PC-9 (cell line): ENCODE data around the gene ABHD5.

ENCODE experiments used
- EZH2 ChIP-seq: fragments of 200-600 bp; sonication (generic); IDR thresholded peaks from 2 replicates; pipeline ENCODE4 v1.8.0; 2017; ENCODE audit warnings: antibody characterized with exemption, low read depth
- TF ChIP-seq, protein P1 (sequence below): fragments of 200-600 bp; sonication (generic); conservative IDR thresholded peaks from 2 replicates; pipeline ENCODE4 v1.6.1; 2017; ENCODE audit warnings: mixed run types, antibody characterized with exemption, mild to moderate bottlenecking, moderate library complexity

- no peak for TF ChIP-seq EZH2
- TF ChIP-seq, protein P1, sequence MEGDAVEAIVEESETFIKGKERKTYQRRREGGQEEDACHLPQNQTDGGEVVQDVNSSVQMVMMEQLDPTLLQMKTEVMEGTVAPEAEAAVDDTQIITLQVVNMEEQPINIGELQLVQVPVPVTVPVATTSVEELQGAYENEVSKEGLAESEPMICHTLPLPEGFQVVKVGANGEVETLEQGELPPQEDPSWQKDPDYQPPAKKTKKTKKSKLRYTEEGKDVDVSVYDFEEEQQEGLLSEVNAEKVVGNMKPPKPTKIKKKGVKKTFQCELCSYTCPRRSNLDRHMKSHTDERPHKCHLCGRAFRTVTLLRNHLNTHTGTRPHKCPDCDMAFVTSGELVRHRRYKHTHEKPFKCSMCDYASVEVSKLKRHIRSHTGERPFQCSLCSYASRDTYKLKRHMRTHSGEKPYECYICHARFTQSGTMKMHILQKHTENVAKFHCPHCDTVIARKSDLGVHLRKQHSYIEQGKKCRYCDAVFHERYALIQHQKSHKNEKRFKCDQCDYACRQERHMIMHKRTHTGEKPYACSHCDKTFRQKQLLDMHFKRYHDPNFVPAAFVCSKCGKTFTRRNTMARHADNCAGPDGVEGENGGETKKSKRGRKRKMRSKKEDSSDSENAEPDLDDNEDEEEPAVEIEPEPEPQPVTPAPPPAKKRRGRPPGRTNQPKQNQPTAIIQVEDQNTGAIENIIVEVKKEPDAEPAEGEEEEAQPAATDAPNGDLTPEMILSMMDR: peak; percentile 48; the same call in 1 of the 2 replicates
Observed at GRCh38 chr3:43699864-43700263, 9.1 kb downstream of the ABHD5 start.
